SK-N-SH treated with all-trans-retinoic acid at 6 μM for 48 hours (cell line): ENCODE measurements around the gene IRGQ.

Experiments
- ATAC-seq: fragments of 200-7000 bp; cut with Tn5 transposase; 3 replicates; pipeline ENCODE4 v1.9.1; 2020; ENCODE audit warnings: mild to moderate bottlenecking, moderate library complexity
- ARNTL ChIP-seq: fragments of 450-650 bp; formaldehyde crosslinking; IDR thresholded peaks from 2 replicates; pipeline ENCODE4 v1.5.0; 2020; ENCODE audit warnings: low read depth, mild to moderate bottlenecking, moderate library complexity, borderline replicate concordance
- BACH2 ChIP-seq: fragments of 250-450 bp; sonication (Bioruptor Pico); IDR thresholded peaks from 2 replicates; pipeline ENCODE4 v1.9.0; 2021; ENCODE audit warnings: mild to moderate bottlenecking, borderline replicate concordance
- CSDC2 ChIP-seq: fragments of 250-450 bp; sonication (Bioruptor Pico); IDR thresholded peaks from 2 replicates; pipeline ENCODE4 v1.5.0; 2020; ENCODE audit warnings: mild to moderate bottlenecking, moderate library complexity
- ESRRG ChIP-seq: fragments of 250-450 bp; sonication (Bioruptor Pico); IDR thresholded peaks from 2 replicates; pipeline ENCODE4 v1.6.1; 2021; ENCODE audit warnings: mild to moderate bottlenecking
- GLIS3 ChIP-seq: fragments of 250-450 bp; sonication (Bioruptor Pico); IDR thresholded peaks from 2 replicates; pipeline ENCODE4 v1.5.0; 2020; ENCODE audit warnings: mild to moderate bottlenecking, moderate library complexity
- ISL1 ChIP-seq: fragments of 250-450 bp; sonication (Bioruptor Pico); IDR thresholded peaks from 2 replicates; pipeline ENCODE4 v2.1.2; 2022; ENCODE audit warnings: mild to moderate bottlenecking, moderate library complexity
- OSR1 ChIP-seq: fragments of 250-450 bp; sonication (Bioruptor Pico); IDR thresholded peaks from 2 replicates; pipeline ENCODE4 v1.8.0; 2022; ENCODE audit warnings: moderate library complexity, mild to moderate bottlenecking, inconsistent platforms
- PPARA ChIP-seq: fragments of 250-450 bp; sonication (Bioruptor Pico); IDR thresholded peaks from 2 replicates; pipeline ENCODE4 v1.5.0; 2020; ENCODE audit warnings: mild to moderate bottlenecking, borderline replicate concordance
- RARB ChIP-seq: fragments of 250-450 bp; sonication (Bioruptor Pico); IDR thresholded peaks from 2 replicates; pipeline ENCODE4 v1.8.0; 2021; ENCODE audit warnings: mild to moderate bottlenecking, moderate library complexity
- SNAI2 ChIP-seq: fragments of 250-450 bp; sonication (Bioruptor Pico); IDR thresholded peaks from 2 replicates; pipeline ENCODE4 v1.5.0; 2020; ENCODE audit warnings: mild to moderate bottlenecking, moderate library complexity
- TCF4 ChIP-seq: fragments of 250-450 bp; sonication (Bioruptor Pico); IDR thresholded peaks from 2 replicates; pipeline ENCODE4 v1.8.0; 2021; ENCODE audit warnings: mild to moderate bottlenecking, moderate library complexity, borderline replicate concordance
- TOX ChIP-seq: fragments of 250-450 bp; sonication (Bioruptor Pico); IDR thresholded peaks from 2 replicates; pipeline ENCODE4 v1.8.0; 2021; ENCODE audit warnings: mild to moderate bottlenecking, moderate library complexity, borderline replicate concordance
- ZC3H10 ChIP-seq: fragments of 250-450 bp; sonication (Bioruptor Pico); IDR thresholded peaks from 2 replicates; pipeline ENCODE4 v1.5.1; 2021; ENCODE audit warnings: mild to moderate bottlenecking, moderate library complexity
- ZFP3 ChIP-seq: fragments of 250-450 bp; sonication (Bioruptor Pico); IDR thresholded peaks from 2 replicates; pipeline ENCODE4 v1.5.0; 2020; ENCODE audit warnings: mild to moderate bottlenecking, moderate library complexity
- ZFP30 ChIP-seq: fragments of 450-650 bp; formaldehyde crosslinking; IDR thresholded peaks from 2 replicates; pipeline ENCODE4 v1.5.0; 2022; ENCODE audit warnings: mild to moderate bottlenecking, moderate library complexity
- ZNF565 ChIP-seq: fragments of 450-650 bp; formaldehyde crosslinking; conservative IDR thresholded peaks from 2 replicates; pipeline ENCODE4 v1.5.0; 2020; ENCODE audit warnings: low read depth, mild to moderate bottlenecking, moderate library complexity
- ZNF70 ChIP-seq: fragments of 450-650 bp; formaldehyde crosslinking; IDR thresholded peaks from 2 replicates; pipeline ENCODE4 v1.5.0; 2020; ENCODE audit warnings: mild to moderate bottlenecking, moderate library complexity
- ZNF8 ChIP-seq: fragments of 450-650 bp; formaldehyde crosslinking; IDR thresholded peaks from 2 replicates; pipeline ENCODE4 v1.5.0; 2020; ENCODE audit warnings: mild to moderate bottlenecking, moderate library complexity
- TF ChIP-seq, protein P1 (sequence below): fragments of 250-450 bp; sonication (Bioruptor Pico); IDR thresholded peaks from 2 replicates; pipeline ENCODE4 v1.5.0; 2020; ENCODE audit warnings: mild to moderate bottlenecking, moderate library complexity
- TF ChIP-seq, protein P2 (sequence below): fragments of 250-450 bp; sonication (Bioruptor Pico); IDR thresholded peaks from 2 replicates; pipeline ENCODE4 v1.5.1; 2020; ENCODE audit warnings: low read depth, mild to moderate bottlenecking, moderate library complexity
- TF ChIP-seq, protein P3 (sequence below): fragments of 250-450 bp; sonication (Bioruptor Pico); IDR thresholded peaks from 2 replicates; pipeline ENCODE4 v1.8.0; 2020; ENCODE audit warnings: mild to moderate bottlenecking, moderate library complexity, borderline replicate concordance
- TF ChIP-seq, protein P4 (sequence below): fragments of 250-450 bp; sonication (Bioruptor Pico); IDR thresholded peaks from 2 replicates; pipeline ENCODE4 v1.5.1; 2021; ENCODE audit warnings: mild to moderate bottlenecking, moderate library complexity
- TF ChIP-seq, protein P5 (sequence below): fragments of 250-450 bp; sonication (Bioruptor Pico); IDR thresholded peaks from 2 replicates; pipeline ENCODE4 v1.8.0; 2021; ENCODE audit warnings: low read depth, mild to moderate bottlenecking, moderate library complexity, borderline replicate concordance

Gene IRGQ

DNA sequence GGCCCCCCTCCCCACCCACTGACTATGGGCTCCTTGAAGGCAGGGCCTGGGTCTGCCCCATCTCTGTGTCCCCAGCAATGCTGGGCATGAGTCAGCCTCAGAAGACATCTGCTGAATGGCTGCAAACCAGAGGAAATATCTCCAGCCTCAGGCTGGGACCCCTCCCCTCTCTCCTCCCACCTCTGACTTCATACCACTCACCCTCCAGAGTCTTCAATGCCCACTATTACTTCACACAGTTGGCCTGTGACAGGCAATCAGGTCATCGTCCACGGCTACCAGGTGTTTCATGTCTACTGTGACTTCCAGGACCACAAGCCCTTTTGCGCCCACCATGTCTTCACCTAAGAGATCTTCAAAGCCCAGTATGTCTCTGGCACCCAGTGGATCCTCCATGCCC lies 15.9 kb upstream of the IRGQ start, which contains the start of gene SRRM5 (continued):
- TF ChIP-seq, protein P1, sequence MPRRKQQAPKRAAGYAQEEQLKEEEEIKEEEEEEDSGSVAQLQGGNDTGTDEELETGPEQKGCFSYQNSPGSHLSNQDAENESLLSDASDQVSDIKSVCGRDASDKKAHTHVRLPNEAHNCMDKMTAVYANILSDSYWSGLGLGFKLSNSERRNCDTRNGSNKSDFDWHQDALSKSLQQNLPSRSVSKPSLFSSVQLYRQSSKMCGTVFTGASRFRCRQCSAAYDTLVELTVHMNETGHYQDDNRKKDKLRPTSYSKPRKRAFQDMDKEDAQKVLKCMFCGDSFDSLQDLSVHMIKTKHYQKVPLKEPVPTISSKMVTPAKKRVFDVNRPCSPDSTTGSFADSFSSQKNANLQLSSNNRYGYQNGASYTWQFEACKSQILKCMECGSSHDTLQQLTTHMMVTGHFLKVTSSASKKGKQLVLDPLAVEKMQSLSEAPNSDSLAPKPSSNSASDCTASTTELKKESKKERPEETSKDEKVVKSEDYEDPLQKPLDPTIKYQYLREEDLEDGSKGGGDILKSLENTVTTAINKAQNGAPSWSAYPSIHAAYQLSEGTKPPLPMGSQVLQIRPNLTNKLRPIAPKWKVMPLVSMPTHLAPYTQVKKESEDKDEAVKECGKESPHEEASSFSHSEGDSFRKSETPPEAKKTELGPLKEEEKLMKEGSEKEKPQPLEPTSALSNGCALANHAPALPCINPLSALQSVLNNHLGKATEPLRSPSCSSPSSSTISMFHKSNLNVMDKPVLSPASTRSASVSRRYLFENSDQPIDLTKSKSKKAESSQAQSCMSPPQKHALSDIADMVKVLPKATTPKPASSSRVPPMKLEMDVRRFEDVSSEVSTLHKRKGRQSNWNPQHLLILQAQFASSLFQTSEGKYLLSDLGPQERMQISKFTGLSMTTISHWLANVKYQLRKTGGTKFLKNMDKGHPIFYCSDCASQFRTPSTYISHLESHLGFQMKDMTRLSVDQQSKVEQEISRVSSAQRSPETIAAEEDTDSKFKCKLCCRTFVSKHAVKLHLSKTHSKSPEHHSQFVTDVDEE (CRISPR knock-in tag), result no peak
- TF ChIP-seq ESRRG (CRISPR knock-in tag), result no peak
- TF ChIP-seq TOX (CRISPR knock-in tag), result no peak

DNA sequence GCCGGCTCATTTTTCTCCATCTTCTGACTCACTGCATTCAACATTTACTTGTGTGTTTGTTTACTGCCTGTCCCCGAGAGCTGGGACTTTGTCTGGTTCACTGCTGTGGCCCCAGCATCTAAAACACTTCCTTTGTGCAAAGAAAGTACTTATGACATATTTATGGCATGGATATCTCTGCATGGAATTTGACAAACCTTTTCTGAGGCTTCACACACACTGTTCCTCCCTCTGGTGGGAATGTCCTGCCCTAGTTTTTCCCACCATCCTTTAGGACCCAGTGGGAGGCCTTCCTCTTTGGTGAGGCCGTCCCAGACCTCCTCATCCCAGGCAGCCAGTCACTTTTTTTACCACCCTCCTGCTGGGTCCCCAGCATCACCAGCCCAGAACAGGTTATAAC lies 14.6 kb upstream of the IRGQ start:
- no peak for ATAC-seq

DNA sequence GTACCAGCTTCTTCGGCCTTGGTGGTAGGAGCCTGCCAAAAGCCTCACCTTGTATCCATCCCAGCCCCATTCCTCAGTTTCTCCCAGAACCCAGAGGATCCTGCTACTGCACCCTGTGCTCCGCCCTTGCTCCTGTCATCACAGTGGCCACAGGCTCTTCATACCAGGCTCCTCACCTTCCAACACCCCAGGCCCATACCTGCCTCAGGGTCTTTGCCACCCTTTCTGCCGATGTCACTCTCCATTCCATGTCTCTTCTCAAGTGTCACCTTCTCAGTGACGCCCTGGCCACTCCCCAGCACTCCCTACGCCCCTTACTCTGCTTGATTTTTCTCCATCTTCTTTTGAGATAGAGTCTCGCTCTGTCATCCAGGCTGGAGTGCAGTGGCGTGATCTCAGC lies 13.9 kb upstream of the IRGQ start:
- TF ChIP-seq ZFP3 (CRISPR knock-in tag), result no peak
- TF ChIP-seq ISL1 (CRISPR knock-in tag), result no peak
- TF ChIP-seq BACH2 (CRISPR knock-in tag), result no peak
- TF ChIP-seq, protein P2, sequence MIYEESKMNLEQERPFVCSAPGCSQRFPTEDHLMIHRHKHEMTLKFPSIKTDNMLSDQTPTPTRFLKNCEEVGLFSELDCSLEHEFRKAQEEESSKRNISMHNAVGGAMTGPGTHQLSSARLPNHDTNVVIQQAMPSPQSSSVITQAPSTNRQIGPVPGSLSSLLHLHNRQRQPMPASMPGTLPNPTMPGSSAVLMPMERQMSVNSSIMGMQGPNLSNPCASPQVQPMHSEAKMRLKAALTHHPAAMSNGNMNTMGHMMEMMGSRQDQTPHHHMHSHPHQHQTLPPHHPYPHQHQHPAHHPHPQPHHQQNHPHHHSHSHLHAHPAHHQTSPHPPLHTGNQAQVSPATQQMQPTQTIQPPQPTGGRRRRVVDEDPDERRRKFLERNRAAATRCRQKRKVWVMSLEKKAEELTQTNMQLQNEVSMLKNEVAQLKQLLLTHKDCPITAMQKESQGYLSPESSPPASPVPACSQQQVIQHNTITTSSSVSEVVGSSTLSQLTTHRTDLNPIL, result no peak
- TF ChIP-seq PPARA (CRISPR knock-in tag), result no peak
- TF ChIP-seq, protein P3, sequence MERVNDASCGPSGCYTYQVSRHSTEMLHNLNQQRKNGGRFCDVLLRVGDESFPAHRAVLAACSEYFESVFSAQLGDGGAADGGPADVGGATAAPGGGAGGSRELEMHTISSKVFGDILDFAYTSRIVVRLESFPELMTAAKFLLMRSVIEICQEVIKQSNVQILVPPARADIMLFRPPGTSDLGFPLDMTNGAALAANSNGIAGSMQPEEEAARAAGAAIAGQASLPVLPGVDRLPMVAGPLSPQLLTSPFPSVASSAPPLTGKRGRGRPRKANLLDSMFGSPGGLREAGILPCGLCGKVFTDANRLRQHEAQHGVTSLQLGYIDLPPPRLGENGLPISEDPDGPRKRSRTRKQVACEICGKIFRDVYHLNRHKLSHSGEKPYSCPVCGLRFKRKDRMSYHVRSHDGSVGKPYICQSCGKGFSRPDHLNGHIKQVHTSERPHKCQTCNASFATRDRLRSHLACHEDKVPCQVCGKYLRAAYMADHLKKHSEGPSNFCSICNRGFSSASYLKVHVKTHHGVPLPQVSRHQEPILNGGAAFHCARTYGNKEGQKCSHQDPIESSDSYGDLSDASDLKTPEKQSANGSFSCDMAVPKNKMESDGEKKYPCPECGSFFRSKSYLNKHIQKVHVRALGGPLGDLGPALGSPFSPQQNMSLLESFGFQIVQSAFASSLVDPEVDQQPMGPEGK (CRISPR knock-in tag), result no peak
- TF ChIP-seq CSDC2 (CRISPR knock-in tag), result no peak
- TF ChIP-seq ESRRG (CRISPR knock-in tag), result no peak
- TF ChIP-seq, protein P4, sequence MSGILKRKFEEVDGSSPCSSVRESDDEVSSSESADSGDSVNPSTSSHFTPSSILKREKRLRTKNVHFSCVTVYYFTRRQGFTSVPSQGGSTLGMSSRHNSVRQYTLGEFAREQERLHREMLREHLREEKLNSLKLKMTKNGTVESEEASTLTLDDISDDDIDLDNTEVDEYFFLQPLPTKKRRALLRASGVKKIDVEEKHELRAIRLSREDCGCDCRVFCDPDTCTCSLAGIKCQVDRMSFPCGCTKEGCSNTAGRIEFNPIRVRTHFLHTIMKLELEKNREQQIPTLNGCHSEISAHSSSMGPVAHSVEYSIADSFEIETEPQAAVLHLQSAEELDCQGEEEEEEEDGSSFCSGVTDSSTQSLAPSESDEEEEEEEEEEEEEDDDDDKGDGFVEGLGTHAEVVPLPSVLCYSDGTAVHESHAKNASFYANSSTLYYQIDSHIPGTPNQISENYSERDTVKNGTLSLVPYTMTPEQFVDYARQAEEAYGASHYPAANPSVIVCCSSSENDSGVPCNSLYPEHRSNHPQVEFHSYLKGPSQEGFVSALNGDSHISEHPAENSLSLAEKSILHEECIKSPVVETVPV (CRISPR knock-in tag), result no peak
- no peak for TF ChIP-seq ZNF565 (CRISPR knock-in tag)
- TF ChIP-seq SNAI2 (CRISPR knock-in tag), result no peak
- TF ChIP-seq ZFP30 (CRISPR knock-in tag), result no peak
- TF ChIP-seq TCF4 (CRISPR knock-in tag), result no peak
- no peak for TF ChIP-seq ZNF70 (CRISPR knock-in tag)
- no peak for TF ChIP-seq TOX (CRISPR knock-in tag)
- no peak for TF ChIP-seq RARB
- TF ChIP-seq, protein P5, sequence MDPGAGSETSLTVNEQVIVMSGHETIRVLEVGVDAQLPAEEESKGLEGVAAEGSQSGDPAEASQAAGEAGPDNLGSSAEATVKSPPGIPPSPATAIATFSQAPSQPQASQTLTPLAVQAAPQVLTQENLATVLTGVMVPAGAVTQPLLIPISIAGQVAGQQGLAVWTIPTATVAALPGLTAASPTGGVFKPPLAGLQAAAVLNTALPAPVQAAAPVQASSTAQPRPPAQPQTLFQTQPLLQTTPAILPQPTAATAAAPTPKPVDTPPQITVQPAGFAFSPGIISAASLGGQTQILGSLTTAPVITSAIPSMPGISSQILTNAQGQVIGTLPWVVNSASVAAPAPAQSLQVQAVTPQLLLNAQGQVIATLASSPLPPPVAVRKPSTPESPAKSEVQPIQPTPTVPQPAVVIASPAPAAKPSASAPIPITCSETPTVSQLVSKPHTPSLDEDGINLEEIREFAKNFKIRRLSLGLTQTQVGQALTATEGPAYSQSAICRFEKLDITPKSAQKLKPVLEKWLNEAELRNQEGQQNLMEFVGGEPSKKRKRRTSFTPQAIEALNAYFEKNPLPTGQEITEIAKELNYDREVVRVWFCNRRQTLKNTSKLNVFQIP, result no peak
- TF ChIP-seq OSR1 (CRISPR knock-in tag), result no peak
- TF ChIP-seq ARNTL (CRISPR knock-in tag), result no peak
- no peak for ATAC-seq

More for the DNA sequence above, 14.6 kb upstream of the IRGQ start:
- TF ChIP-seq ISL1 (CRISPR knock-in tag) (no peak), ZNF8 (CRISPR knock-in tag) (no peak), ARNTL (CRISPR knock-in tag) (no peak), BACH2 (CRISPR knock-in tag) (no peak), SNAI2 (CRISPR knock-in tag) (no peak), TCF4 (CRISPR knock-in tag) (no peak), TOX (CRISPR knock-in tag) (no peak), ZFP3 (CRISPR knock-in tag) (no peak), ESRRG (CRISPR knock-in tag) (no peak), CSDC2 (CRISPR knock-in tag) (no peak), ZNF70 (CRISPR knock-in tag) (no peak), PPARA (CRISPR knock-in tag) (no peak), RARB (no peak), GLIS3 (no peak), OSR1 (CRISPR knock-in tag) (no peak), ZC3H10 (CRISPR knock-in tag) (no peak), ZFP30 (CRISPR knock-in tag) (no peak)
- TF ChIP-seq, protein P3 (CRISPR knock-in tag), result no peak
- TF ChIP-seq, protein P5, result no peak
